H1 (cell line): Measurements from ENCODE around the gene ALDH3B1. TPM values are rescaled to one million over a fixed set of nuclear protein-coding genes. Genes with fewer than 3 reads are reported as not detected.

Source experiments
- CEBPB ChIP-seq: IDR thresholded peaks from 2 replicates; pipeline ENCODE4 v1.6.1; 2012; ENCODE audit warnings: low read depth, low read length
- CHD2 ChIP-seq: IDR thresholded peaks from 2 replicates; pipeline ENCODE4 v1.6.1; 2012; ENCODE audit warnings: low read length, improper control_type of control experiment
- CHD7 ChIP-seq: fragments of 300-600 bp; sonication (generic); IDR thresholded peaks from 2 replicates; pipeline ENCODE4 v1.7.1; 2012; ENCODE audit warnings: low read length, moderate library complexity, mild to moderate bottlenecking, inconsistent platforms; ENCODE audit not compliant: insufficient replicate concordance
- polyA plus RNA-seq, 7 experiments: library from polyadenylated mRNA; depleted of rRNA in 3 of 7; stranded (reverse) in 5 of 7; unstranded in 2 of 7; fragments of >200 nt in 5 of 7; fragments of 200-250 nt in 2 of 7; gene quantifications; 1 replicate in 5 of 7; 2 replicates in 1 of 7; 4 replicates in 1 of 7; pipeline versions ENCODE4 v1.2.1 to v1.2.3, GENCODE V29; 2011 to 2013; ENCODE audit warnings: missing spikeins in 2 of 7, mixed read lengths in 2 of 7
- total RNA-seq: library from RNA; stranded (reverse); fragmentation: NEBNext Ultra II Directional; extraction: Animal tissue kit (Norgen Biotek cat#: 25700); gene quantifications from 2 replicates; pipeline ENCODE4 v1.2.1, GENCODE V29; 2021

Gene ALDH3B1
- total and polyA plus RNA-seq, 2 of the 8 experiments (the other 6 are each of a cell fraction or from before 2014, with no cell fraction given), result 0.32 to 0.47 TPM

DNA sequence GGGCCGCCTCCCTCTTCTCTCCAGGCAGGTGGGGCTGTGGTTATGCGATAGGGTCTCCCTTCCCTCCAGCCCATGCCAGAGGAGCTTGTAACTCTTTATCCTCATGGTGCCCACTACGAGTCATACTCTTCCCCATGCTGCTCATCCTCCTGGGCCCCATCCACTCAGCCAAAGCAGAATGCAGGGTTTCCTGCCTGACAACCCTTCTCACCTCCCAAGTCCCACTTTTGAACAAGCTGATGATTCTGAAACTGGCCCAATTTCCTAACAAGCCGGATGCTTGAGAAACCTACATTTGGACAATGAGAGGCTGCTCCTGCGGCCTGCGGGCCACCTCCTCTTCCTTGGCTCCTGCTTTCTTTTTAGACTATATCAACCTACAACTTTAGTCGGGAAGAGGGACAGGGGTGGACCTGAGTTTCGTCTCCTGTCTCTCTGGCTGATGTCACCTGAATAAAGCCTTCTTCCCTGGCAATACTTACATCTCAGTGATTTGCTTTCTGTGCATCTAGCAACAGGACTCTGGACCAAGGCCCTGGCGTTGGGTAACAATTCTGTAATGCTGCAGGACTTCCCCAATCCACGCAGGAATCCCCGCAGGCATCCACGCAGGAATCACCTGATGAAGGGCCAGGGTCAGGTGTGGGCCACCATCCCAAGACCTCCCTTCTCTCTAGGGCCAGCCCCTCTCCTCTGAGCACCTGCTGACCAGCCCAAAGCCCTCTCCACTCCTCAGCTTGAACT is 18.8 kb downstream of the ALDH3B1 start (continued):
- TF ChIP-seq CHD7 (no peak), CEBPB (no peak), CHD2 (no peak)
- TF ChIP-seq, all 59 proteins: peak for 0
